GM12878 (cell line): ENCODE results near the gene MAX. TPM values are rescaled to one million over a fixed set of nuclear protein-coding genes. Genes with fewer than 3 reads are reported as not detected.

Experiments
- ATAC-seq: fragments of 200-7000 bp; cut with Tn5 transposase; 3 replicates; pipeline ENCODE4 v1.9.1; 2020; ENCODE audit warnings: mild to moderate bottlenecking, moderate library complexity
- BruUV-seq: library from RNA; stranded (reverse); fragments of 400-500 nt; replicated peaks from 2 replicates; lab custom pipeline; 2021; lab: Mats Ljungman, UMichigan
- CTCF ChIA-PET: fragments of 300-600 bp; sonication (Branson Sonifier 250); formaldehyde crosslinking; extraction: SDS; loops from one replicate; lab custom pipeline; 2021; ENCODE audit warnings: inconsistent platforms; lab: Yijun Ruan, JAX
- POLR2A ChIA-PET: fragments of 350-600 bp; formaldehyde crosslinking; extraction: SDS; loops from one replicate; lab custom pipeline; 2021; ENCODE audit warnings: inconsistent platforms; lab: Charles Lee
- RAD21 ChIA-PET: fragments of 300-600 bp; sonication (Branson Sonifier 250); formaldehyde crosslinking; loops from one replicate; lab custom pipeline; 2023; ENCODE audit warnings: antibody characterized with exemption; ENCODE audit not compliant: unreplicated experiment; lab: Charles Lee
- SMC1A ChIA-PET: fragments of 300-600 bp; sonication (Branson Sonifier 250); formaldehyde crosslinking; loops from one replicate; lab custom pipeline; 2023; ENCODE audit not compliant: unreplicated experiment, uncharacterized antibody; lab: Charles Lee
- DNase-seq: peaks from one replicate; pipeline ENCODE4 v3.0.0-alpha.2; 2011; ENCODE audit warnings: low read depth, low spot score
- FAIRE-seq: peaks from 3 replicates; lab custom pipeline; 2011; peaks lifted over from hg19 to GRCh38; lab: Jason Lieb, UNC
- H2AFZ ChIP-seq: 2 replicates; pipeline ENCODE4 v1.6.0; 2011; ENCODE audit warnings: low read depth, low read length, control low read depth; ENCODE audit not compliant: control insufficient read depth
- H3K27ac ChIP-seq: 2 replicates; pipeline ENCODE4 v1.5.1; 2011; ENCODE audit warnings: control low read depth; ENCODE audit not compliant: control insufficient read depth, insufficient read depth
- H3K27me3 ChIP-seq, 2 experiments: replicated peaks in 1 of 2; 2 replicates each; pipeline versions ENCODE4 v1.6.0 to v1.6.1; 2011; ENCODE audit warnings: low read length in 1 of 2; ENCODE audit not compliant: control insufficient read depth in 2 of 2, insufficient read depth in 2 of 2
- H3K36me3 ChIP-seq, 2 experiments: 2 replicates each; pipeline ENCODE4 v1.5.1; 2011; ENCODE audit warnings: low read length in 1 of 2; ENCODE audit not compliant: control insufficient read depth in 2 of 2, insufficient read depth in 2 of 2
- H3K4me1 ChIP-seq: 2 replicates; pipeline ENCODE4 v1.6.1; 2011; ENCODE audit warnings: mild to moderate bottlenecking, low read length, moderate library complexity, mixed read lengths; ENCODE audit not compliant: control insufficient read depth, insufficient read depth
- H3K4me2 ChIP-seq: 2 replicates; pipeline ENCODE4 v1.6.0; 2011; ENCODE audit warnings: control low read depth; ENCODE audit not compliant: control insufficient read depth, insufficient read depth
- H3K4me3 ChIP-seq: fragments of 200-600 bp; sonication (generic); 2 replicates; pipeline ENCODE4 v1.5.1; 2016
- H3K79me2 ChIP-seq: 2 replicates; pipeline ENCODE4 v1.6.0; 2011; ENCODE audit warnings: low read length; ENCODE audit not compliant: control insufficient read depth, insufficient read depth
- H3K9ac ChIP-seq: 2 replicates; pipeline ENCODE4 v1.8.0; 2011; ENCODE audit warnings: low read length, control low read depth, mixed read lengths; ENCODE audit not compliant: control insufficient read depth, insufficient read depth
- H3K9me3 ChIP-seq: replicated peaks from 3 replicates; pipeline ENCODE4 v1.5.1; 2011; ENCODE audit warnings: mild to moderate bottlenecking, low read length; ENCODE audit not compliant: control insufficient read depth, insufficient read depth
- H4K20me1 ChIP-seq: 2 replicates; pipeline ENCODE4 v1.6.0; 2011; ENCODE audit not compliant: control insufficient read depth, insufficient read depth
- LARP7 ChIP-seq: fragments of 450-650 bp; IDR thresholded peaks from 2 replicates; pipeline ENCODE4 v1.6.1; 2017; ENCODE audit warnings: mild to moderate bottlenecking
- PRDM15 ChIP-seq: fragments of 450-650 bp; formaldehyde crosslinking; IDR thresholded peaks from 2 replicates; pipeline ENCODE4 v1.4.0; 2020; ENCODE audit warnings: mild to moderate bottlenecking, moderate library complexity
- RELB ChIP-seq: fragments of 450-650 bp; IDR thresholded peaks from 2 replicates; pipeline ENCODE4 v1.6.1; 2017; ENCODE audit warnings: low read depth, mild to moderate bottlenecking, moderate library complexity
- RUNX3 ChIP-seq: IDR thresholded peaks from 2 replicates; pipeline ENCODE4 v1.6.1; 2012; ENCODE audit warnings: low read length, inconsistent platforms
- SP1 ChIP-seq: IDR thresholded peaks from one replicate; pipeline ENCODE4 v1.6.1; 2011; ENCODE audit warnings: low read depth, low read length
- STAT3 ChIP-seq: IDR thresholded peaks from 2 replicates; pipeline ENCODE4 v1.6.1; 2011; ENCODE audit warnings: low read depth, low read length, improper control_type of control experiment
- SUZ12 ChIP-seq: fragments of 200-600 bp; sonication (generic); IDR thresholded peaks from one replicate; pipeline ENCODE4 v1.6.1; 2018; ENCODE audit warnings: antibody characterized with exemption, mild to moderate bottlenecking; ENCODE audit not compliant: unreplicated experiment
- ZNF217 ChIP-seq: fragments of 450-650 bp; IDR thresholded peaks from 2 replicates; pipeline ENCODE4 v1.6.1; 2017; ENCODE audit warnings: antibody characterized with exemption, mild to moderate bottlenecking
- WGBS: methylation state at CpG from one replicate; pipeline ENCODE4 v1.1.6; 2016; ENCODE audit warnings: low lambda C conversion rate; ENCODE audit not compliant: insufficient replicate concordance, insufficient coverage; ENCODE audit errors: missing lambda C conversion rate; 5-methylcytosine and 5-hydroxymethylcytosine counted together
- in situ Hi-C: fragments of 300-500 bp; cut with MboI; formaldehyde crosslinking; loops from 9 replicates; pipeline ENCODE4 v1.14.3; 2018; ENCODE audit warnings: mixed read lengths
- intact Hi-C: fragments of 100-400 bp; cut with micrococcal nuclease; formaldehyde crosslinking; loops from one replicate; pipeline ENCODE4 v1.14.2; 2022; ENCODE audit not compliant: unreplicated experiment
- polyA plus RNA-seq, 11 experiments: library from polyadenylated mRNA; depleted of rRNA in 4 of 11; unstranded in 6 of 11; stranded (reverse) in 5 of 11; fragments of >200 nt; fragmentation: Nextera tagmentation in 4 of 11; fragmentation: Illumina TruSeq in 1 of 11; extraction: Ambion mirVana in 4 of 11; extraction: Trizol in 1 of 11; gene quantifications; 1 replicate in 1 of 11; 2 replicates in 10 of 11; pipeline versions ENCODE4 v1.2.1 to v1.2.3, GENCODE V29; 2011 to 2016; ENCODE audit warnings: inconsistent platforms in 2 of 11, missing spikeins in 2 of 11, low read depth in 1 of 11
- total RNA-seq, 4 experiments: library from RNA; depleted of rRNA in 3 of 4; stranded (reverse); fragments of >200 nt in 3 of 4; fragmentation: Illumina TruSeq in 1 of 4; extraction: Trizol in 1 of 4; gene quantifications; 2 replicates each; pipeline versions ENCODE4 v1.2.1 to v1.2.3, GENCODE V29; 2013 to 2021
- TF ChIP-seq, protein P1 (sequence below): fragments of 450-650 bp; IDR thresholded peaks from 2 replicates; pipeline ENCODE4 v1.6.1; 2018; ENCODE audit warnings: borderline replicate concordance, mild to moderate bottlenecking; ENCODE audit not compliant: partially characterized antibody
- TF ChIP-seq, protein P2 (sequence below): IDR thresholded peaks from 2 replicates; pipeline ENCODE4 v1.6.1; 2012; ENCODE audit warnings: low read depth, low read length, improper control_type of control experiment

Gene MAX
- total and polyA plus RNA-seq, 10 of the 15 experiments (the other 5 are each of a cell fraction or from before 2014, with no cell fraction given), result 21.5 to 122 (median 67.5) TPM

DNA sequence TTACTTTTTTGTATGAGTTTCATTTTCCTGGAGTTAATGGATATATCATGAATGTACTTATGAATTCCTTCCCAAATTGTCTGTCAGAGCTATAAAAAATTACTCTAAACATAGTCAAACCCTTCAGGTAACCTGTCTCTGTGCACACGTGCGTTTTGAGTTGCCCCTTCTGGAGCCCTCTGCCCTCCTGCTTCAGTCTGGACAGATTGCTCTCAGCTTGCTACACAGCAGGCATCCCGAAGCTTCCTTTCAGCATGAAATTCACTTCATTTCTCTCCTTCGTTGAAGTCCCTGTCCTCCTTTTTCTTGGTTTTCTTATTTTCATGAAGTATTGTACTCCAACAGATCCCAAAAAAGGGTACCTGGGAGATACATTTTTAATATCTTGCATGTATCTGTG lies 68.3 kb downstream of the MAX start:
- ChIA-PET RAD21 (no interaction called here), POLR2A (no interaction called here), SMC1A (interaction anchor here (1.0 to 1.5 kb wide), 2 partner anchors 9 to 83 kb away, joined by 4 read pairs; no protein-coding TSS in a partner anchor), CTCF (interaction anchor here (0.8 to 2.5 kb wide), 3 partner anchors 9 to 14 kb away, joined by 3 to 13 read pairs (median 5); no protein-coding TSS in a partner anchor)
- no peak for ATAC-seq
- BruUV-seq, result no TSS peak
- H3K79me2 ChIP-seq, result no peaks in the 10 kb centered on the region
- 99% methylated on average over 4 of the region's 4 CpGs for WGBS
- no peaks in the 10 kb centered on the region for H3K4me1 ChIP-seq
- no peaks in the 10 kb centered on the region for H4K20me1 ChIP-seq
- H3K27me3 ChIP-seq, result no peaks in the 10 kb centered on the region
- no peak overlapping the region for H3K4me2 ChIP-seq
- in situ Hi-C loops, result no loop called here
- H3K9ac ChIP-seq, result no peak overlapping the region
- no peak overlapping the region for H3K4me3 ChIP-seq
- no peaks in the 10 kb centered on the region for H3K9me3 ChIP-seq
- FAIRE-seq, result no peak
- no peak overlapping the region for H2AFZ ChIP-seq
- H3K36me3 ChIP-seq, result peaks cover 1 to 31% of the 10 kb centered on the region in 2 experiments; a peak in 2 of 4 replicates
- TF ChIP-seq STAT3 (no peak), PRDM15 (CRISPR knock-in tag) (no peak), RELB (no peak), ZNF217 (no peak), SUZ12 (no peak), LARP7 (no peak), SP1 (no peak), RUNX3 (no peak)
- TF ChIP-seq, protein P1, sequence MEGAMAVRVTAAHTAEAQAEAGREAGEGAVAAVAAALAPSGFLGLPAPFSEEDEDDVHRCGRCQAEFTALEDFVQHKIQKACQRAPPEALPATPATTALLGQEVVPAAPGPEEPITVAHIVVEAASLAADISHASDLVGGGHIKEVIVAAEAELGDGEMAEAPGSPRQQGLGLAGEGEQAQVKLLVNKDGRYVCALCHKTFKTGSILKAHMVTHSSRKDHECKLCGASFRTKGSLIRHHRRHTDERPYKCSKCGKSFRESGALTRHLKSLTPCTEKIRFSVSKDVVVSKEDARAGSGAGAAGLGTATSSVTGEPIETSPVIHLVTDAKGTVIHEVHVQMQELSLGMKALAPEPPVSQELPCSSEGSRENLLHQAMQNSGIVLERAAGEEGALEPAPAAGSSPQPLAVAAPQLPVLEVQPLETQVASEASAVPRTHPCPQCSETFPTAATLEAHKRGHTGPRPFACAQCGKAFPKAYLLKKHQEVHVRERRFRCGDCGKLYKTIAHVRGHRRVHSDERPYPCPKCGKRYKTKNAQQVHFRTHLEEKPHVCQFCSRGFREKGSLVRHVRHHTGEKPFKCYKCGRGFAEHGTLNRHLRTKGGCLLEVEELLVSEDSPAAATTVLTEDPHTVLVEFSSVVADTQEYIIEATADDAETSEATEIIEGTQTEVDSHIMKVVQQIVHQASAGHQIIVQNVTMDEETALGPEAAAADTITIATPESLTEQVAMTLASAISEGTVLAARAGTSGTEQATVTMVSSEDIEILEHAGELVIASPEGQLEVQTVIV, result no peak
- TF ChIP-seq, protein P2, sequence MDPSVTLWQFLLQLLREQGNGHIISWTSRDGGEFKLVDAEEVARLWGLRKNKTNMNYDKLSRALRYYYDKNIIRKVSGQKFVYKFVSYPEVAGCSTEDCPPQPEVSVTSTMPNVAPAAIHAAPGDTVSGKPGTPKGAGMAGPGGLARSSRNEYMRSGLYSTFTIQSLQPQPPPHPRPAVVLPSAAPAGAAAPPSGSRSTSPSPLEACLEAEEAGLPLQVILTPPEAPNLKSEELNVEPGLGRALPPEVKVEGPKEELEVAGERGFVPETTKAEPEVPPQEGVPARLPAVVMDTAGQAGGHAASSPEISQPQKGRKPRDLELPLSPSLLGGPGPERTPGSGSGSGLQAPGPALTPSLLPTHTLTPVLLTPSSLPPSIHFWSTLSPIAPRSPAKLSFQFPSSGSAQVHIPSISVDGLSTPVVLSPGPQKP, result no peak
- no peak overlapping the region for H3K27ac ChIP-seq
- DNase-seq, result no peak
- intact Hi-C loops, result no loop called here
